B cell (primary cell): ENCODE data around the gene C4orf17.

Experiments used
- CTCF ChIP-seq: fragments of 200-600 bp; IDR thresholded peaks from one replicate; pipeline ENCODE4 v1.8.0; 2022; ENCODE audit warnings: antibody characterized with exemption, mild to moderate bottlenecking
- EZH2 ChIP-seq: IDR thresholded peaks from 2 replicates; pipeline ENCODE4 v1.6.1; 2012; ENCODE audit warnings: borderline replicate concordance, low read depth, mild to moderate bottlenecking, moderate library complexity, low read length; ENCODE audit not compliant: insufficient read depth, poor library complexity, severe bottlenecking

GRCh38 chr4:99552872-99553271 is 42.1 kb downstream of the C4orf17 start:
- TF ChIP-seq CTCF (no peak), EZH2 (no peak)
